ENCODE data around the gene TMEM82. TPM values are rescaled to one million over a fixed set of nuclear protein-coding genes. Genes with fewer than 3 reads are reported as not detected.

Gene TMEM82
- polyA plus RNA-seq, 1 donor (not counting 4 experiments of a cell fraction or from before 2014, with no cell fraction given) = not detected

DNA sequence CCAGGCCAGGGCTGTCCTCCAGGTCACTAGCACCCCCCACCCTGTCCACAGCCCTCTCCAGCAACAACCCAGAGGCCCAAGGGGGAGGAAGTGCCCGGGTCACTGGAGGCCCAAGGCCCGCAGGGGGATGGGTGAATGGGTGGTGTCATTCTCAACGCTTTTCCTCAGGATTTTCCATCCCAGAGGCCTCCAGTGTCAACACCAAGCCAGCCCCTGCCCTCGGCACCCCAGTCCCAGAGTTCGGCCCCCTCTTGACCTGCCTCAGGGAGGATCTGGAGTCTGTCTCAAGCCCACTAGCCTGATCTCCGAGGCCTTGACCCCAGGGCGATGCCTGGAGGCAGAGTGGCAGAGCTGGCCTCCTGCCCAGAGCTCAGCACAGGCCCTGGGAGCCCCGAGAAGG, 5.1 kb downstream of the TMEM82 start:
- Histone ChIP-seq H2AFZ (ENCODE audit: control insufficient read depth, low read length) (no peak overlapping the region), H3K9me1 (ENCODE audit: control insufficient read depth, extremely low read depth, insufficient read depth, low read length) (no peaks in the 10 kb centered on the region), H3K4me3 (ENCODE audit: control insufficient read depth in 2 of 3, extremely low read depth in 1 of 3, insufficient read depth in 2 of 3, low read depth in 1 of 3, low read length in 3 of 3) (no peak overlapping the region), H3K4me2 (ENCODE audit: control insufficient read depth, extremely low read depth, insufficient read depth, low read depth, low read length) (no peak overlapping the region), H3K27ac (ENCODE audit: control insufficient read depth, insufficient read depth, low read length) (no peak overlapping the region), H3K79me2 (ENCODE audit: control insufficient read depth, insufficient read depth, low read length) (no peaks in the 10 kb centered on the region), H3K9ac (ENCODE audit: control insufficient read depth, extremely low read depth, insufficient read depth, low read length) (no peak overlapping the region), H4K20me1 (ENCODE audit: control insufficient read depth, extremely low read depth, insufficient read depth, low read length) (no peaks in the 10 kb centered on the region), H3K9me3 (ENCODE audit: control insufficient read depth, low read depth, low read length) (no peaks in the 10 kb centered on the region), H3K27me3 (ENCODE audit: control insufficient read depth, extremely low read depth, insufficient read depth, low read length) (no peaks in the 10 kb centered on the region), H3K4me1 (ENCODE audit: control insufficient read depth, extremely low read depth, insufficient read depth, low read length) (no peaks in the 10 kb centered on the region), H3K36me3 (ENCODE audit: control insufficient read depth in 2 of 2, extremely low read depth in 1 of 2, insufficient read depth in 2 of 2, low read length in 2 of 2) (no peaks in the 10 kb centered on the region)
- TF ChIP-seq EZH2 (IDR thresholded peaks at IDR 0.05; ENCODE audit: low read length) = no peak
- TF ChIP-seq, protein P1, sequence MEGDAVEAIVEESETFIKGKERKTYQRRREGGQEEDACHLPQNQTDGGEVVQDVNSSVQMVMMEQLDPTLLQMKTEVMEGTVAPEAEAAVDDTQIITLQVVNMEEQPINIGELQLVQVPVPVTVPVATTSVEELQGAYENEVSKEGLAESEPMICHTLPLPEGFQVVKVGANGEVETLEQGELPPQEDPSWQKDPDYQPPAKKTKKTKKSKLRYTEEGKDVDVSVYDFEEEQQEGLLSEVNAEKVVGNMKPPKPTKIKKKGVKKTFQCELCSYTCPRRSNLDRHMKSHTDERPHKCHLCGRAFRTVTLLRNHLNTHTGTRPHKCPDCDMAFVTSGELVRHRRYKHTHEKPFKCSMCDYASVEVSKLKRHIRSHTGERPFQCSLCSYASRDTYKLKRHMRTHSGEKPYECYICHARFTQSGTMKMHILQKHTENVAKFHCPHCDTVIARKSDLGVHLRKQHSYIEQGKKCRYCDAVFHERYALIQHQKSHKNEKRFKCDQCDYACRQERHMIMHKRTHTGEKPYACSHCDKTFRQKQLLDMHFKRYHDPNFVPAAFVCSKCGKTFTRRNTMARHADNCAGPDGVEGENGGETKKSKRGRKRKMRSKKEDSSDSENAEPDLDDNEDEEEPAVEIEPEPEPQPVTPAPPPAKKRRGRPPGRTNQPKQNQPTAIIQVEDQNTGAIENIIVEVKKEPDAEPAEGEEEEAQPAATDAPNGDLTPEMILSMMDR (optimal IDR thresholded peaks at IDR 0.05 in 1 of 3, IDR thresholded peaks at IDR 0.05 in 1 of 3, conservative IDR thresholded peaks at IDR 0.05 in 1 of 3; ENCODE audit: extremely low read depth in 1 of 3, insufficient read depth in 2 of 3, low read length in 3 of 3) = no peak
- FAIRE-seq (no peak), DNase-seq (ENCODE audit: low read depth, low spot score) (no peak)
- dilution Hi-C loops (cut with MboI; ENCODE audit: extremely low pct_ligation_motif_present, low sequenced_read_pairs) = no loop called here

DNA sequence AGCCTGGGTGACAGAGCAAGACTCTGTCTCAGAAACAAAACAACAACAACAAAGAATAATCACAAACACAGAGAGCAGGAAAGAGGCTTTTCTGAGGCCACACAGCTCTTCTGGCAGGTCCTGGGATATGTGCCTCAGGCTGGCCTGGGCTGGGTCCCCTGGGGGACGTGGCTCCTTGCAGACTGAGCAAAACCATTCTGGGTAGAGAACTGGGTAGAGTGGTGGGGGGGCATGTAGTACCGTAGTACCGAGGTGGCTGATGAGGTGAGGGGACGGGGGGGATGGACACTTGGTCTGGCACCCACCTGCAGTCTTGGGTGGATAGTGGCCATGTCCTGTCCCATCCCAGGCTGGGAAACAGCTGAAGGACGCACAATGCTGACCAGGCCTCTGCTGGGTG, 6.0 kb downstream of the TMEM82 start:
- no peaks in the 10 kb centered on the region for H3K4me1 ChIP-seq (ENCODE audit: control insufficient read depth, extremely low read depth, insufficient read depth, low read length)
- H3K27me3 ChIP-seq (ENCODE audit: control insufficient read depth, extremely low read depth, insufficient read depth, low read length) = no peaks in the 10 kb centered on the region
- H3K27ac ChIP-seq (ENCODE audit: control insufficient read depth, insufficient read depth, low read length) = no peak overlapping the region
- dilution Hi-C loops (cut with MboI; ENCODE audit: extremely low pct_ligation_motif_present, low sequenced_read_pairs) = no loop called here
- no peaks in the 10 kb centered on the region for H3K9me3 ChIP-seq (ENCODE audit: control insufficient read depth, low read depth, low read length)
- H3K4me2 ChIP-seq (ENCODE audit: control insufficient read depth, extremely low read depth, insufficient read depth, low read depth, low read length) = no peak overlapping the region
- no peak overlapping the region for H2AFZ ChIP-seq (ENCODE audit: control insufficient read depth, low read length)
- TF ChIP-seq EZH2 (IDR thresholded peaks at IDR 0.05; ENCODE audit: low read length) = no peak
- TF ChIP-seq, protein P1 (optimal IDR thresholded peaks at IDR 0.05 in 1 of 3, IDR thresholded peaks at IDR 0.05 in 1 of 3, conservative IDR thresholded peaks at IDR 0.05 in 1 of 3; ENCODE audit: extremely low read depth in 1 of 3, insufficient read depth in 2 of 3, low read length in 3 of 3) = no peak
- H3K36me3 ChIP-seq (ENCODE audit: control insufficient read depth in 2 of 2, extremely low read depth in 1 of 2, insufficient read depth in 2 of 2, low read length in 2 of 2) = no peaks in the 10 kb centered on the region
- DNase-seq (ENCODE audit: low read depth, low spot score) (no peak), FAIRE-seq (no peak)
- H3K9me1 ChIP-seq (ENCODE audit: control insufficient read depth, extremely low read depth, insufficient read depth, low read length) = no peaks in the 10 kb centered on the region
- H4K20me1 ChIP-seq (ENCODE audit: control insufficient read depth, extremely low read depth, insufficient read depth, low read length) = no peaks in the 10 kb centered on the region
- H3K4me3 ChIP-seq (ENCODE audit: control insufficient read depth in 2 of 3, extremely low read depth in 1 of 3, insufficient read depth in 2 of 3, low read depth in 1 of 3, low read length in 3 of 3) = no peak overlapping the region
- no peak overlapping the region for H3K9ac ChIP-seq (ENCODE audit: control insufficient read depth, extremely low read depth, insufficient read depth, low read length)
- H3K79me2 ChIP-seq (ENCODE audit: control insufficient read depth, insufficient read depth, low read length) = no peaks in the 10 kb centered on the region

All from keratinocyte (primary cell).